Naive thymus-derived CD8-positive, alpha-beta T cell (primary cell): ENCODE measurements around the gene DKKL1. TPM values are rescaled to one million over a fixed set of nuclear protein-coding genes. Genes with fewer than 3 reads are reported as not detected.
A peak's percentile ranks its signal among the peaks of the same experiment; 100 is the strongest.
"Not testable (repeated sequence)": the region's sequence is repeated elsewhere in the genome, so short reads cannot be mapped to it uniquely, and the experiment has no call there.

ENCODE experiments used
- ATAC-seq, 2 donors: fragments of 150-1000 bp; cut with Tn5 transposase in 1 of 2; sonication (Bioruptor Pico), chemical (Tn5 transposase) in 1 of 2; 1 replicate in 1 of 2; 2 replicates in 1 of 2; pipeline ENCODE4 v1.10.0; 2021; ENCODE audit warnings: mild to moderate bottlenecking in 2 of 2, moderate library complexity in 2 of 2
- POLR2A ChIA-PET: fragments of 350-600 bp; sonication (Branson Sonifier 250); formaldehyde crosslinking; loops from one replicate; lab custom pipeline; 2021; ENCODE audit warnings: antibody characterized with exemption; lab: Charles Lee
- DNase-seq, 10 donors: peaks; one replicate each; pipeline versions ENCODE4 v3.0.0 to v3.0.0-alpha.2; 2020 to 2022
- H3K27ac Mint-ChIP-seq, 10 donors: one replicate each; pipeline ENCODE4 v1.8.0; 2020 to 2022; ENCODE audit warnings: mild to moderate bottlenecking in 10 of 10, mixed read lengths in 10 of 10, moderate library complexity in 4 of 10, inconsistent platforms in 1 of 10
- H3K27me3 Mint-ChIP-seq, 5 donors: one replicate each; pipeline ENCODE4 v1.8.0; 2021 to 2022; ENCODE audit warnings: mixed read lengths in 5 of 5
- H3K36me3 Mint-ChIP-seq, 3 donors: one replicate each; pipeline ENCODE4 v1.8.0; 2020 to 2022; ENCODE audit warnings: mixed read lengths in 3 of 3, mild to moderate bottlenecking in 2 of 3, inconsistent platforms in 1 of 3
- H3K4me1 Mint-ChIP-seq, 4 donors: one replicate each; pipeline ENCODE4 v1.8.0; 2021 to 2022; ENCODE audit warnings: mixed read lengths in 4 of 4
- H3K4me3 Mint-ChIP-seq, 10 donors: one replicate each; pipeline ENCODE4 v1.8.0; 2020 to 2022; ENCODE audit warnings: mild to moderate bottlenecking in 10 of 10, mixed read lengths in 10 of 10, moderate library complexity in 6 of 10, inconsistent platforms in 1 of 10
- H3K9me3 Mint-ChIP-seq, 9 donors: one replicate each; pipeline ENCODE4 v1.8.0; 2020 to 2022; ENCODE audit warnings: mixed read lengths in 9 of 9, mild to moderate bottlenecking in 3 of 9, inconsistent platforms in 1 of 9, moderate library complexity in 1 of 9
- polyA plus RNA-seq, 3 donors: library from polyadenylated mRNA; unstranded; fragments of 300-500 nt; fragmentation: Illumina TruSeq; gene quantifications; one replicate each; pipeline ENCODE4 v1.2.3, GENCODE V29; 2021
- total RNA-seq, 8 experiments: library from RNA in 2 of 8; stranded (reverse) in 2 of 8; gene quantifications; one replicate each; pipeline ENCODE4 v1.2.3 and lab custom pipeline; 2021 to 2026

DKKL1 gene
- total and polyA plus RNA-seq, 5 experiments from 2014 or later, result not detected

DNA sequence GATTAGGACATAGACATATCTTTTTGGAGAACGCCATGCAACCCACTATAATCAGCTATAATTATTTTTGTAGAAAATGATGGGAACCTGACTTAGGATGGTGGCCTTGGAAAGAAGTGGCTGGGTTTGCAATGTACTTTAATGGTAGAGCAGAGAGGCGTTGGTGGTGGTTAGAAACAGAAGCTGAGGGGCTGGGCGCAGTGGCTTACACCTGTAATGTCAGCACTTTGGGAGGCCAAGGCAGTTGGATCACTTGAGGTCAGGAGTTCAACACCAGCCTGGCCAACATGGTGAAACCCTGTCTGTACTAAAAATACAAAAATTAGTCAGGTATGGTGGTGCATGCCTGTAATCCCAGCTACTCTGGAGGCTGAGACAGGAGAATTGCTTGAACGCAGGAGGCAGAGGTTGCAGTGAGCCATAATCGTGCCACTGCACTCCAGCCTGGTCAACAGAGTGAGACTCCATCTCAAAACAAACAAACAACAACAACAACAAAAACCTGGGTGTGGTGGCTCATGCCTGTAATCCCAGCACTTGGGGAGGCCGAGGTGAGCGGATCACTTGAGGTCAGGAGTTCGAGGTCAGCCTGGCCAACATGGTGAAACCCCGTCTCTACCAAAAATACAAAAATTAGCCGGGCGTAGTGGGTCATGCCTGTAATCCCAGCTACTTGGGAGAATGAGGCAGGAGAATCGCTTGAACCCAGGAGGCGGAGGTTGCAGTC is 30.8 kb upstream of the DKKL1 start:
- not testable (repeated sequence) for DNase-seq, H3K27me3 Mint-ChIP-seq, ATAC-seq, H3K9me3 Mint-ChIP-seq
- H3K4me1 Mint-ChIP-seq, result peaks cover 32 to 91% (median 80%) of the 10 kb centered on the region in 4 donors
- POLR2A ChIA-PET, result interaction anchor here (0.6 to 2.0 kb wide), 4 partner anchors 12 to 238 kb away, joined by 3 to 6 read pairs (median 4); no protein-coding TSS in a partner anchor
- peak overlapping the region; percentile 94 to 100 (median 98) for H3K27ac Mint-ChIP-seq
- H3K36me3 Mint-ChIP-seq, result peaks cover 5 to 30% (median 12%) of the 10 kb centered on the region in 3 donors
- peak overlapping the region in 9 of 10 donors; percentile 82 to 99 (median 88) for H3K4me3 Mint-ChIP-seq

- peak overlapping the region; percentile 75 to 99 (median 88) for H3K4me3 Mint-ChIP-seq
- POLR2A ChIA-PET, result interaction anchor here (0.6 to 1.8 kb wide), 9 partner anchors 11 to 219 kb away, joined by 3 to 6 read pairs (median 3); partner anchors contain the start of gene RPS11
- no peaks in the 10 kb centered on the region for H3K9me3 Mint-ChIP-seq
- DNase-seq, result no peak
- H3K27ac Mint-ChIP-seq, result peak overlapping the region; percentile 94 to 100 (median 98)
- H3K27me3 Mint-ChIP-seq, result no peaks in the 10 kb centered on the region
- H3K36me3 Mint-ChIP-seq, result peaks cover 0 to 29% (median 14%) of the 10 kb centered on the region in 3 donors
- ATAC-seq, result no peak
- peaks cover 33 to 91% (median 80%) of the 10 kb centered on the region in 4 donors for H3K4me1 Mint-ChIP-seq
Measured at GRCh38 chr19:49333418-49333805, 30.3 kb upstream of the DKKL1 start.

- peak; percentile 38 to 83 (median 66) for DNase-seq
- Mint-ChIP-seq H3K9me3 (no peaks in the 10 kb centered on the region), H3K27me3 (no peaks in the 10 kb centered on the region), H3K36me3 (peaks cover 0 to 32% (median 12%) of the 10 kb centered on the region in 3 donors), H3K27ac (peak overlapping the region; percentile 94 to 100 (median 98)), H3K4me1 (peaks cover 34 to 91% (median 81%) of the 10 kb centered on the region in 4 donors), H3K4me3 (peak overlapping the region; percentile 75 to 99 (median 88))
- peak; percentile 67 to 68 for ATAC-seq
- POLR2A ChIA-PET, result interaction anchor here (0.6 to 1.8 kb wide), 11 partner anchors 11 to 219 kb away, joined by 3 to 6 read pairs (median 3); partner anchors contain the start of gene RPS11
Measured at GRCh38 chr19:49333811-49334288, 29.8 kb upstream of the DKKL1 start.

GRCh38 chr19:49335071-49335783 is 28.4 kb upstream of the DKKL1 start, which contains the start of gene CD37:
TSS of gene CD37 (plus strand) at chr19:49335406. CDS start at chr19:49335541, 135 bp downstream.
- Mint-ChIP-seq H3K9me3 (no peaks in the 10 kb centered on the region), H3K36me3 (peaks cover 0 to 35% (median 10%) of the 10 kb centered on the region in 3 donors), H3K27ac (peak within 1 kb of the TSS; percentile 98 to 100 (median 99)), H3K4me1 (peaks cover 34 to 89% (median 83%) of the 10 kb centered on the region in 4 donors), H3K27me3 (no peaks in the 10 kb centered on the region), H3K4me3 (peak within 1 kb of the TSS; percentile 87 to 100 (median 99))
- DNase-seq (peak; percentile 43 to 80 (median 58)), ATAC-seq (peak; percentile 75 to 77)
- POLR2A ChIA-PET, result interaction anchor here (0.6 to 1.8 kb wide), 12 partner anchors 10 to 882 kb away, joined by 3 to 6 read pairs (median 3); partner anchors contain the start of genes ALDH16A1, BCL2L12, IRF3 and RPS11

- H3K9me3 Mint-ChIP-seq, result no peaks in the 10 kb centered on the region
- H3K4me3 Mint-ChIP-seq, result peak overlapping the region; percentile 87 to 100 (median 99)
- H3K36me3 Mint-ChIP-seq, result peaks cover 0 to 38% (median 9%) of the 10 kb centered on the region in 3 donors
- peak; percentile 41 to 60 for ATAC-seq
- POLR2A ChIA-PET, result interaction anchor here (0.6 to 1.3 kb wide), 6 partner anchors 9 to 882 kb away, joined by 3 to 5 read pairs (median 3); partner anchors contain the start of genes BCL2L12, IRF3 and SCAF1
- peak overlapping the region; percentile 98 to 100 (median 99) for H3K27ac Mint-ChIP-seq
- peak in 6 of 10 donors; percentile 7 to 52 (median 32) for DNase-seq
- no peaks in the 10 kb centered on the region for H3K27me3 Mint-ChIP-seq
- H3K4me1 Mint-ChIP-seq, result peaks cover 35 to 91% (median 85%) of the 10 kb centered on the region in 4 donors
Measured at GRCh38 chr19:49335784-49336481, 27.7 kb upstream of the DKKL1 start.

DNA sequence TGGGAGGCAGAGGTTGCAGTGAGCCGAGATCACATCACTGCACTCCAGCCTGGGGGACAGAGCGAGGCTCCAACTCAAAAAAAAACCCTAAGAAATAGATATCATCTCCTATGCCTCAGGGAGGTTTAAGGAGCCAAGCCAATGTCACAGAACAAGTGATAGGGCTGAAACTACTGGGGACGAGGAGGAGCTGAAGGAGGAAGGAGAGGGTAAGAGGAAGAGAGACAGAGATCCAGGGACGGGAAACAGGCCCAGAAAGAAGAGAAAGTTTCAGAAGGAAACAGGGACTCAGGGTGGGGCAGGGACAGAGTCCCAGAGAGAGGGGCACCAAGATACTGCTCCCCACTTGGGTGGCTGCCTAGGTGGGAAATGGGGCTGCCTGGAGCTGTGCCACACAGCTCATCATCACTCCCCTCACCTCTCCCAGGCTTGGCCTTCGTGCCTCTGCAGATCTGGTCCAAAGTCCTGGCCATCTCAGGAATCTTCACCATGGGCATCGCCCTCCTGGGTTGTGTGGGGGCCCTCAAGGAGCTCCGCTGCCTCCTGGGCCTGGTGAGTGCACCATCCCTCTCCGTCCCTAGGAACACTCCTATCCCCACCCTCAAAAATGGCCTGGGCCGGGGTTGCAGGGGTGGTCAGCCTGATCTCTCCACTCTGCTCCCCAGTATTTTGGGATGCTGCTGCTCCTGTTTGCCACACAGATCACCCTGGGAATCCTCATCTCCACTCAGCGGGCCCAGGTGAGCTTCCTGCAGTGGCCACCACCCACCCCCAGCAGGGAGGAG is 27.0 kb upstream of the DKKL1 start:
- Mint-ChIP-seq H3K36me3 (peaks cover 0 to 33% (median 5%) of the 10 kb centered on the region in 3 donors), H3K4me1 (peaks cover 35 to 88% (median 79%) of the 10 kb centered on the region in 4 donors), H3K27me3 (no peaks in the 10 kb centered on the region), H3K4me3 (peak overlapping the region; percentile 87 to 100 (median 99)), H3K27ac (peak overlapping the region; percentile 89 to 100 (median 98)), H3K9me3 (no peaks in the 10 kb centered on the region)
- ATAC-seq, result no peak
- no peak for DNase-seq
- POLR2A ChIA-PET, result interaction anchor here (0.9 to 1.3 kb wide), 2 partner anchors 15 to 115 kb away, joined by 4 to 6 read pairs; partner anchors contain the start of gene PIH1D1

DNA sequence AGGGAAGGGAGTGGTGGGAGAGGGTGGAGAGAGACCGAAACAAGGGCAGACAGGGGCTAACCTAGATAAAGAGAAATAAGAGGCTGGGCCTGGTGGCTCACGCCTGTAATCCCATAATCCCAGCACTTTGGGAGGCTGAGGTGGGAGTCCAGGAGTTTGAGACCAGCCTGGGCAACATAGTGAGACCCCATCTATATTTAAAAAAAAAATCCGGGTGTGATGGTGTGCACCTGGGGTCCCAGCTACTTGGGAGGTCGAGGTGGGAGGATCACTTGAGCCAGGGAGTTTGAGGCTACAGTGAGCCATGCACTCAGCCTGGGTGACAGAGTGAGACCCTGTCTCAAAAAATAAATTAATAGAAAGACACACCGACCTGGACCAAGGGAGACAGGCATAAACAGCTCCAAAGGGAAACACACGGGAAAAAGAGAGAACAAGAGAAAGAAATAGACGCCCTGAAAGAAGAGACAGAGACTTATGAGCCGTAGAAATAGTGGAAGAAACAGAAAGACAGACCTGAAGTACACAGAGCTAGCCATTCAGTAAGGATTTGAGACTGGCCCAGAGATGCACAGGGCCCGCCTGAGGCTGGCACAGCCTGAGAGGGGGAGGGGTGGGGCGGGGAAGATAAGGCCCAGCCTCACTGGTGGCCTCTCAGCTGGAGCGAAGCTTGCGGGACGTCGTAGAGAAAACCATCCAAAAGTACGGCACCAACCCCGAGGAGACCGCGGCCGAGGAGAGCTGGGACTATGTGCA is 26.2 kb upstream of the DKKL1 start:
- Mint-ChIP-seq H3K27ac (peak overlapping the region; percentile 64 to 100 (median 94)), H3K4me1 (peaks cover 32 to 81% (median 71%) of the 10 kb centered on the region in 4 donors), H3K27me3 (no peaks in the 10 kb centered on the region), H3K36me3 (peaks cover 0 to 33% (median 5%) of the 10 kb centered on the region in 3 donors), H3K9me3 (no peaks in the 10 kb centered on the region), H3K4me3 (peak overlapping the region; percentile 44 to 100 (median 92))
- POLR2A ChIA-PET, result interaction anchor here (0.9 to 1.3 kb wide), 2 partner anchors 16 to 114 kb away, joined by 4 to 6 read pairs; partner anchors contain the start of gene PIH1D1
- DNase-seq, result no peak
- no peak for ATAC-seq

GRCh38 chr19:49338023-49338677 is 25.5 kb upstream of the DKKL1 start:
- POLR2A ChIA-PET, result interaction anchor here (1.3 kb wide), 1 partner anchor 114 kb away, joined by 4 read pairs; the partner anchor contains the start of gene PIH1D1
- Mint-ChIP-seq H3K4me1 (peaks cover 35 to 78% (median 67%) of the 10 kb centered on the region in 4 donors), H3K4me3 (peak overlapping the region in 7 of 10 donors; percentile 9 to 87 (median 51)), H3K27me3 (no peaks in the 10 kb centered on the region), H3K36me3 (peaks cover 0 to 39% (median 5%) of the 10 kb centered on the region in 3 donors), H3K27ac (peak overlapping the region in 7 of 10 donors; percentile 9 to 99 (median 47)), H3K9me3 (no peaks in the 10 kb centered on the region)
- ATAC-seq, result no peak
- DNase-seq, result no peak

DNA sequence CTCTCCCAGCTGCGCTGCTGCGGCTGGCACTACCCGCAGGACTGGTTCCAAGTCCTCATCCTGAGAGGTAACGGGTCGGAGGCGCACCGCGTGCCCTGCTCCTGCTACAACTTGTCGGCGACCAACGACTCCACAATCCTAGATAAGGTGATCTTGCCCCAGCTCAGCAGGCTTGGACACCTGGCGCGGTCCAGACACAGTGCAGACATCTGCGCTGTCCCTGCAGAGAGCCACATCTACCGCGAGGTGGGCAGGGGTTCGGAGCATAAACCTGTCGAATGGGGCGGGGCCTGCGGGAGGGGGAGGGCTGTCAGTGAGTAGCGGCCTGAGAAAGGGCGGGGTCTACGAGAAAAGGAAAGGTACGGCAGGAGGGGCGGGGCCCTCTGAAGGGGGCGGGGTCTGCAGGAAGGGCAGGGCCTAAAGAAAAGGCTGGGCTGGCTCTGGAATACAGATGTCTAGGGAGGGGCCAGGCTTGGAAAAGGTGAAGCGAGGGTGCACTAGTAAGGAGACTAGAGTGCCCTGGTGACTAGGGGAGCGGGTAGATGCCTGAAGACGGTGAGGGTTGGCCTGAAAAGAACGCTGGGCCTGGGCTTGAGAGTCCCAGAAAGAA is 24.9 kb upstream of the DKKL1 start:
- no peaks in the 10 kb centered on the region for H3K27me3 Mint-ChIP-seq
- peak overlapping the region in 7 of 10 donors; percentile 9 to 87 (median 51) for H3K4me3 Mint-ChIP-seq
- peaks cover 30 to 72% (median 60%) of the 10 kb centered on the region in 4 donors for H3K4me1 Mint-ChIP-seq
- ATAC-seq (no peak), DNase-seq (no peak)
- peaks cover 0 to 39% (median 5%) of the 10 kb centered on the region in 3 donors for H3K36me3 Mint-ChIP-seq
- POLR2A ChIA-PET, result no interaction called here
- H3K9me3 Mint-ChIP-seq, result no peaks in the 10 kb centered on the region
- peak overlapping the region in 8 of 10 donors; percentile 25 to 99 (median 58) for H3K27ac Mint-ChIP-seq
